ENCODE results near the gene TCF20.

Gene TCF20

DNA sequence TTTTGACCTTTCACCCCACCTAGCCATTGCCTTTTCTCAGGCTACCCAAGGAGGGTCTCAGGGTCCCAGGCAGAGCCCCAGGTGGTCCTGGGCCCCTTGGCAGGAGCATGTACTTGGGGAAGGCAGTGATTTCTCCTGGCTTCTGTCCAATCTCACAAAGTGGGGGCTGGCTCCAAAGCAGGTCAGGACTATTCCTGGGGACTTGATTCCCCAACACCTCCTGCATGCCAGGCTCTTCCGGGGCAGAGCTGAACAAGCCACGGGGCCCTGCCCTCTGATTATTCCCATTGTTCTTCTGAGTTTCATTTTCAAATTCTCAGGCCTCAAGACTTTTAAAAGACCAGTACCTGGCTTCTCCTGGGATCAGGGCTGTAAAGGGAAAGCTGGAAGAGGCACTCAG, 1.5 kb upstream of the TCF20 start:
- DNase-seq (ENCODE audit: low read depth) = no peak
- no peak overlapping the region for H3K4me3 ChIP-seq (ENCODE audit: low read length)
- TF ChIP-seq, protein P1, sequence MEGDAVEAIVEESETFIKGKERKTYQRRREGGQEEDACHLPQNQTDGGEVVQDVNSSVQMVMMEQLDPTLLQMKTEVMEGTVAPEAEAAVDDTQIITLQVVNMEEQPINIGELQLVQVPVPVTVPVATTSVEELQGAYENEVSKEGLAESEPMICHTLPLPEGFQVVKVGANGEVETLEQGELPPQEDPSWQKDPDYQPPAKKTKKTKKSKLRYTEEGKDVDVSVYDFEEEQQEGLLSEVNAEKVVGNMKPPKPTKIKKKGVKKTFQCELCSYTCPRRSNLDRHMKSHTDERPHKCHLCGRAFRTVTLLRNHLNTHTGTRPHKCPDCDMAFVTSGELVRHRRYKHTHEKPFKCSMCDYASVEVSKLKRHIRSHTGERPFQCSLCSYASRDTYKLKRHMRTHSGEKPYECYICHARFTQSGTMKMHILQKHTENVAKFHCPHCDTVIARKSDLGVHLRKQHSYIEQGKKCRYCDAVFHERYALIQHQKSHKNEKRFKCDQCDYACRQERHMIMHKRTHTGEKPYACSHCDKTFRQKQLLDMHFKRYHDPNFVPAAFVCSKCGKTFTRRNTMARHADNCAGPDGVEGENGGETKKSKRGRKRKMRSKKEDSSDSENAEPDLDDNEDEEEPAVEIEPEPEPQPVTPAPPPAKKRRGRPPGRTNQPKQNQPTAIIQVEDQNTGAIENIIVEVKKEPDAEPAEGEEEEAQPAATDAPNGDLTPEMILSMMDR (IDR thresholded peaks at IDR 0.05; ENCODE audit: insufficient read depth, low read depth, low read length, missing control alignments) = no peak

DNA sequence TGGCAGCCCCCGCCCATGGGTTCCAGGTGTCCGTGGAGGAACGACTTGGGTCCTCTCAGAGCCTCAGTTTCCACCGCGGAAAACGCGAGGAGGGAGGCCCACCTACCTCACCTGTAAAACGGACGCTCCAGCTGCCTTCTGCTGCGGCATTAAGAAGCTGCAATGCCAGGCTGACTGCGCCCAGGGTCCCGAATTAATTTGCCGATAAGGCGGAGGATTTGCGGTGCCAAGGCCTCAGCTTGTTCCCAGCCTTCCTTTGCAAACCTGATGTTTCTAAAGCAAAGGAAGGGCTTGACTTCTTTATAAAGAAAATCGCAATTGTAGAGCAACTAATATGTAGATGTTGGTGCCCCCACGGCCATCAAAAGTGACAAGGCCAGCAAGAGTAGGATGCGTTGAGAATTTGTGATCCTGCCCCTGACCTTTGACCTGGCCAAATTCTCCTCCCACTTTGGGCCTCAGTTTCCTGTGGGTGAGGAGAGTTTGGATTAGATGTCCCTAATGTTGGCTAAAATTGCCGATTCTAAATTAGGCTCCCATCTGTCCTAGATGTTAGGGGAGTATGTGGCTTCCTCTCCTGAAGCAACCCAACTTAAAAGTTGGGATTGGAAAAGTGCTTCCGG, 849 bp upstream of the TCF20 start:
- H3K4me3 ChIP-seq (ENCODE audit: low read length) = peak overlapping the region; percentile 51
- TF ChIP-seq, protein P1 (IDR thresholded peaks at IDR 0.05; ENCODE audit: insufficient read depth, low read depth, low read length, missing control alignments) = no peak
- DNase-seq (ENCODE audit: low read depth) = no peak

DNA sequence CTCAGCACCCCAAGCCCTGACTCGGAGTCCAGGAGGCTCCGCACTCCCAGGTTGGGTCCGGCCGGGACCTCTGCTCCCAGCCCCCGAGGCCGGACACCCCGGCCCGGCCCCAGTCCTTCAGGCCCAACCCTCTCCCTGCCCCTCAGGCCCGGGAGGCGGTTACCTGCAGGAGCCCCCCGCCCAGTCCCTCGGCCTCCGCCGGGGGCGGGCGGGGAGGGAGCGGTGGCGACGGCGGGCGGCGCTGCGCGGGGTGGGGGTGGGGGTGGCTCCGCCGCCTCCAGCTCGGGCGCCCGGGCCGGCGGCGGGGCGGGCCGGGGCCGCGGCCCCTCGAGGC, 310 bp downstream of the TCF20 start:
- peak; percentile 38 for DNase-seq (ENCODE audit: low read depth)
- H3K4me3 ChIP-seq (ENCODE audit: low read length) = peak overlapping the region; percentile 81
- TF ChIP-seq, protein P1 (IDR thresholded peaks at IDR 0.05; ENCODE audit: insufficient read depth, low read depth, low read length, missing control alignments) = no peak

DNA sequence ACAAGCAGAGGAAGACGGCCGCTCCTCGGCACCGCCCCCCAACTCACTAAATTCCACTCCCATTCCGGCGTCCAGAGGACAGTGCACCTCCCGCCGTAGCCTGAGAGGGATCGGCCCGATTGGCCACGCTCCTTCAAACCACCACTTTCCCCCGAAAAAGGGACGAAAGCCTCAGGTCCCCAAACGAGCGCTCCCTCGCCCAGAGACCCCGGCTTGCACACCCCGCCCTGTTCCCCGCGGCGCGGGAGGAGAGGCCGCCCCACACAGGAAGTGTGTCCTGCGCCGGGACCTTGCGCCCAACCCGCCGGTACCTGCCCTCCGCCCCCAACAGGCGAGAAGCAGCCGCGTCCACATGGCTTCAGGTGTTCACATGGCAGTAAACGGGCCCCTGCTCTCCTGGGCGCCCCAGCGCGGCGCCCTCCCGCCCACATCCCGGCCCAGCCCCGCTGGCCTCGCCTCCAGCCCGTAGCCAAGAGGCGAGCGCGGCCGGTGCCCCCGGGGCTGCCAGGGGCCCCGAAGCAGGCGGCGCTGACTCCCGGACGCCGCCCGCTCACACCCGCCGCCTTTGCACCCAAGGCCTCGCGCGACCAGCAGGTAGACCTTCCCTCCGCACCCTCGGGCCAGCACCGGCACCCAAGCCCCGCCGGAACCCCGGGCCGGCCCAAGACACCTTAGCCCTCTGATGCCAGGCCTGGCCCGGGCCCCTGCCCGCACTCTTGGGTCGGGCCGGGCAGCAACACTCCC, 849 bp downstream of the TCF20 start:
- TF ChIP-seq, protein P1 (IDR thresholded peaks at IDR 0.05; ENCODE audit: insufficient read depth, low read depth, low read length, missing control alignments) = no peak
- DNase-seq (ENCODE audit: low read depth) = peak; percentile 78
- H3K4me3 ChIP-seq (ENCODE audit: low read length) = peak overlapping the region; percentile 81

DNA sequence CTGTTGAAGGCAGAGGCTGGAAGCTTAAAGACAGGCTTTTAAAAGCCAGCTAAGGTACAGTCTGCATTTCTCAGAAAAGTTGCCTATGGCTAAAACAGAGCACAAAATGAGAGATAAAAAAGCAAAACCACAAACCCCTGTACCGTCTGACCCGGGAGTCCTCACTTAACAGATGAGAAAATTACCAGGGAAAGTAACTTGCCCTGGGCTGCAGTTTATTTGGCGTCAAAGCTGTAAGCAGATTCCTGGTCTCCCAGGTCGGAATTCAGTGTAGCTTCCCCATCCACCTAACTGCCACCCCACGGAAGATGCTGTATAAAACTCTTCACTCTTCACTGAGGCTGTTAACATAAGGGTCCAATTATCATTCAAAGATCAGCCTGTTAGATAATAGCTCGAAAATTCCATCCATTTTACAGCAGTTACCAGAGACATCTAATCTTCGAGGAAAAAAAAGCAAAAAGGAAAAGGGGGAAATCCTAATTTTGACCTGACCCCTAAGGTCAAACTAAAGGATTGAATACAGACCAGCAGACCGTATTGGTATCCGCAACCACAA, 1.5 kb downstream of the TCF20 start:
- peak overlapping the region; percentile 81 for H3K4me3 ChIP-seq (ENCODE audit: low read length)
- TF ChIP-seq, protein P1 (IDR thresholded peaks at IDR 0.05; ENCODE audit: insufficient read depth, low read depth, low read length, missing control alignments) = no peak
- DNase-seq (ENCODE audit: low read depth) = no peak

GRCh38 chr22:42265321-42265720, 5.1 kb downstream of the TCF20 start:
- TF ChIP-seq, protein P1 (IDR thresholded peaks at IDR 0.05; ENCODE audit: insufficient read depth, low read depth, low read length, missing control alignments) = no peak
- no peak for DNase-seq (ENCODE audit: low read depth)
- no peak overlapping the region for H3K4me3 ChIP-seq (ENCODE audit: low read length)
